Upper lobe of left lung (tissue), 6 donors: ENCODE measurements around the gene SPINT2. TPM values are rescaled to one million over a fixed set of nuclear protein-coding genes. Genes with fewer than 3 reads are reported as not detected.

Experiments used
- ATAC-seq, 2 donors: fragments of 200-7000 bp; cut with Tn5 transposase; one replicate each; pipeline ENCODE4 v1.9.1; 2022; ENCODE audit warnings: mild to moderate bottlenecking in 2 of 2, moderate library complexity in 2 of 2; ENCODE audit not compliant: low FRiP score in 2 of 2
- DNase-seq, 2 donors: peaks; one replicate each; pipeline ENCODE4 v3.0.0-alpha.2; 2019 to 2020
- H3K27ac ChIP-seq, 4 donors: fragments of 200-600 bp; sonication (generic); one replicate each; pipeline ENCODE4 v1.5.1; 2016 to 2019
- H3K27me3 ChIP-seq, 4 donors: fragments of 200-600 bp; sonication (generic); one replicate each; pipeline ENCODE4 v1.5.1; 2017 to 2019
- H3K36me3 ChIP-seq, 4 donors: fragments of 200-600 bp; sonication (generic); one replicate each; pipeline ENCODE4 v1.5.1; 2016 to 2019
- H3K4me1 ChIP-seq, 4 donors: fragments of 200-600 bp; sonication (generic); one replicate each; pipeline ENCODE4 v1.5.1; 2018 to 2019
- H3K4me3 ChIP-seq, 4 donors: fragments of 200-600 bp; sonication (generic); one replicate each; pipeline ENCODE4 v1.5.1; 2017 to 2019; ENCODE audit warnings: mild to moderate bottlenecking in 2 of 4, moderate library complexity in 1 of 4
- H3K9me3 ChIP-seq, 4 donors: fragments of 200-600 bp; sonication (generic); one replicate each; pipeline ENCODE4 v1.5.1; 2018 to 2019
- CTCF ChIP-seq, 6 experiments: fragments of 450-650 bp in 4 of 6; fragments of 200-600 bp in 2 of 6; sonication (generic) in 2 of 6; IDR thresholded peaks; one replicate each; pipeline ENCODE4 v1.5.1; 2016 to 2019; ENCODE audit warnings: antibody characterized with exemption in 6 of 6
- EP300 ChIP-seq, 4 donors: sonication (generic); formaldehyde crosslinking; IDR thresholded peaks; one replicate each; pipeline ENCODE4 v1.5.1; 2017; ENCODE audit warnings: antibody characterized with exemption in 4 of 4, control low read depth in 2 of 4
- POLR2A ChIP-seq, 4 donors: fragments of 450-650 bp; IDR thresholded peaks; one replicate each; pipeline ENCODE4 v1.5.1; 2016 to 2017; ENCODE audit warnings: antibody characterized with exemption in 4 of 4, mild to moderate bottlenecking in 2 of 4
- POLR2AphosphoS5 ChIP-seq, 2 donors: sonication (generic); formaldehyde crosslinking; IDR thresholded peaks; one replicate each; pipeline ENCODE4 v1.5.1; 2017; ENCODE audit warnings: antibody characterized with exemption in 2 of 2
- WGBS, 2 donors: methylation state at CpG; one replicate each; pipeline ENCODE4 v1.1.5; 2017 to 2018; 5-methylcytosine and 5-hydroxymethylcytosine counted together
- total RNA-seq, 6 donors: library from RNA; depleted of rRNA in 4 of 6; stranded (reverse); fragments of >200 nt in 4 of 6; gene quantifications; one replicate each; pipeline versions ENCODE4 v1.1.0 to v1.2.1, GENCODE V29; 2016 to 2021
- donor health status: DM: no; HTN: no; CAD: no; lungs with moderate emphysema.
- donor health status: DM: no; HTN: yes; CAD: no; lungs with severe emphysema.

Gene SPINT2
- total RNA-seq, 6 donors from 2014 or later: 192 to 583 (median 317) TPM

GRCh38 chr19:38281811-38282566, 17.6 kb downstream of the SPINT2 start:
- ATAC-seq (no peak), DNase-seq (no peak)
- peaks cover 0 to 16% (median 6%) of the 10 kb centered on the region in 4 donors for H3K36me3 ChIP-seq
- H3K4me1 ChIP-seq: peaks cover 41 to 65% (median 51%) of the 10 kb centered on the region in 4 donors
- TF ChIP-seq POLR2AphosphoS5 (IDR thresholded peaks at IDR 0.05): no peak
- TF ChIP-seq POLR2A (IDR thresholded peaks at IDR 0.05): no peak
- TF ChIP-seq EP300 (IDR thresholded peaks at IDR 0.05): no peak
- no peaks in the 10 kb centered on the region for H3K27me3 ChIP-seq
- H3K4me3 ChIP-seq: no peak overlapping the region
- peak overlapping the region in 2 of 4 donors; percentile 18 to 80 for H3K27ac ChIP-seq
- H3K9me3 ChIP-seq: no peaks in the 10 kb centered on the region
- WGBS, 2 donors: 77 to 81% methylated on average over 7 of the region's 7 CpGs

GRCh38 chr19:38283271-38283670, 18.9 kb downstream of the SPINT2 start:
- TF ChIP-seq EP300 (IDR thresholded peaks at IDR 0.05) (no peak), POLR2A (IDR thresholded peaks at IDR 0.05) (no peak), POLR2AphosphoS5 (IDR thresholded peaks at IDR 0.05) (no peak), CTCF (IDR thresholded peaks at IDR 0.05) (no peak)
- ATAC-seq (no peak), DNase-seq (no peak)
- no peaks in the 10 kb centered on the region for H3K27me3 ChIP-seq
- peaks cover 38 to 55% (median 45%) of the 10 kb centered on the region in 4 donors for H3K4me1 ChIP-seq
- 76 to 77% methylated on average over 4 to 8 of the region's 8 CpGs for WGBS, 2 donors
- H3K36me3 ChIP-seq: peaks cover 0 to 22% (median 15%) of the 10 kb centered on the region in 4 donors
- no peaks in the 10 kb centered on the region for H3K9me3 ChIP-seq
- H3K4me3 ChIP-seq: no peak overlapping the region
- peak overlapping the region in 2 of 4 donors; percentile 18 to 42 for H3K27ac ChIP-seq

GRCh38 chr19:38284422-38284821, 20.0 kb downstream of the SPINT2 start:
- Histone ChIP-seq H3K36me3 (peaks cover 0 to 28% (median 22%) of the 10 kb centered on the region in 4 donors), H3K4me1 (peaks cover 27 to 46% (median 38%) of the 10 kb centered on the region in 4 donors)
- 42 to 53% methylated on average over 7 of the region's 7 CpGs for WGBS, 2 donors

GRCh38 chr19:38285567-38285966, 21.2 kb downstream of the SPINT2 start:
- no peak overlapping the region for H3K4me3 ChIP-seq
- no peaks in the 10 kb centered on the region for H3K9me3 ChIP-seq
- no peak for ATAC-seq
- peak overlapping the region in 1 of 4 donors; percentile 2 for H3K27ac ChIP-seq
- no peaks in the 10 kb centered on the region for H3K27me3 ChIP-seq
- H3K36me3 ChIP-seq: peaks cover 3 to 39% (median 31%) of the 10 kb centered on the region in 4 donors
- H3K4me1 ChIP-seq: peaks cover 27 to 43% (median 33%) of the 10 kb centered on the region in 4 donors
- DNase-seq: no peak
- no peak for TF ChIP-seq CTCF (IDR thresholded peaks at IDR 0.05)
- 94% methylated on average over 5 of the region's 5 CpGs for WGBS, 2 donors

More at GRCh38 chr19:38284422-38284821, 20.0 kb downstream of the SPINT2 start:
- H3K27ac ChIP-seq: peak overlapping the region in 3 of 4 donors; percentile 5 to 37 (median 28)
- peak in 1 of 2 donors; percentile 37 for ATAC-seq
- TF ChIP-seq POLR2AphosphoS5 (IDR thresholded peaks at IDR 0.05) (no peak), CTCF (IDR thresholded peaks at IDR 0.05) (no peak), EP300 (IDR thresholded peaks at IDR 0.05) (no peak), POLR2A (IDR thresholded peaks at IDR 0.05) (no peak)
- DNase-seq: no peak
- H3K9me3 ChIP-seq: no peaks in the 10 kb centered on the region
- H3K27me3 ChIP-seq: no peaks in the 10 kb centered on the region
- H3K4me3 ChIP-seq: no peak overlapping the region

GRCh38 chr19:38287604-38288003, 23.2 kb downstream of the SPINT2 start:
- Histone ChIP-seq H3K36me3 (peaks cover 3 to 52% (median 38%) of the 10 kb centered on the region in 4 donors), H3K27me3 (no peaks in the 10 kb centered on the region), H3K4me3 (no peak overlapping the region), H3K27ac (peak overlapping the region in 1 of 4 donors; percentile 3), H3K9me3 (no peaks in the 10 kb centered on the region), H3K4me1 (peaks cover 23 to 45% (median 25%) of the 10 kb centered on the region in 4 donors)
- WGBS, 2 donors: 63 to 80% methylated on average over 4 to 9 of the region's 9 CpGs
- no peak for TF ChIP-seq EP300 (IDR thresholded peaks at IDR 0.05)
- ATAC-seq: peak in 1 of 2 donors; percentile 68
- no peak for DNase-seq
